HG03571 (cell line): ENCODE data around the gene RAP1GDS1.
A peak's percentile ranks its signal among the peaks of the same experiment; 100 is the strongest.
"Not testable (repeated sequence)": the region's sequence is repeated elsewhere in the genome, so short reads cannot be mapped to it uniquely, and the experiment has no call there.

Experiments
- ATAC-seq: cut with Tn5 transposase; IDR thresholded peaks from one replicate; pipeline ENCODE4 v1.9.1; 2021; ENCODE audit not compliant: unreplicated experiment

The RAP1GDS1 gene

GRCh38 chr4:98345838-98346237, 84.7 kb downstream of the RAP1GDS1 start:
- no peak for ATAC-seq

DNA sequence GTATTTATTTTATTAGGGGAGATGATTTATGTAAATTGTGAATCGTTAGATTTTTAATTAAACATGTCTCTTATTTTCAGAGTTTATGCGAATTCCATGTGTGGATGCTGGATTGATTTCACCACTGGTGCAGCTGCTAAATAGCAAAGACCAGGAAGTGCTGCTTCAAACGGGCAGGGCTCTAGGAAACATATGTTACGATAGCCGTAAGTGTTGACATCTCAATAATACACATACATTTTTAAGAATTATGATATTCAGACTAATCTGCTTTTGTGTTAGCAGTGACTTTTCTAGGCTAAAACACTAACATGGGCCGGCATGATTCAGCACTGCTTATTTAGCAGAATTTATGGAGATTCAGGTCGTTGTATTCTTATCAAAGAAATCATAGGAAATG, 91.2 kb downstream of the RAP1GDS1 start:
- ATAC-seq, result no peak

GRCh38 chr4:98352940-98353339, 91.8 kb downstream of the RAP1GDS1 start:
- ATAC-seq, result no peak

- ATAC-seq, result no peak
These were observed 97.6 kb downstream of the RAP1GDS1 start for GRCh38 chr4:98358630-98359248.

- ATAC-seq, result no peak
These were observed 98.5 kb downstream of the RAP1GDS1 start for GRCh38 chr4:98359646-98360045.

GRCh38 chr4:98363431-98363830, 102.2 kb downstream of the RAP1GDS1 start:
- no peak for ATAC-seq

- not testable (repeated sequence) for ATAC-seq
These were observed 105.1 kb downstream of the RAP1GDS1 start for GRCh38 chr4:98366275-98366674.

DNA sequence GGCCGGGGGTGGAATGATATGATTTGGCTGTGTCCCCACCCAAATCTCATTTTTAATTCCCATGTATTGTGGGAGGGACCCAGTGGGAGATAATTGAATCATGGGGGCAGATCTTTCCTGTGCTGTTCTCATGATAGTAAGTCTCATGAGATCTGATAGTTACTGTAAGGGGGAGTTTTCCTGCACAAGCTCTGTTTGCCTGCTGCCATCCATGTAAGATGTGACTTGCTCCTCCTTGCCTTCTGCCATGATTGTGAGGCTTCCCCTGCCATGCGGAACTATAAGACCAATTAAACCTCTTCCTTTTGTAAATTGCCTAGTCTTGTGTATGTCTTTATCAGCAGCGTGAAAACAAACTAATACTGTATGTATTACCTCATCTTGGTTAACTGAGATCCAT, 106.8 kb downstream of the RAP1GDS1 start:
- not testable (repeated sequence) for ATAC-seq

DNA sequence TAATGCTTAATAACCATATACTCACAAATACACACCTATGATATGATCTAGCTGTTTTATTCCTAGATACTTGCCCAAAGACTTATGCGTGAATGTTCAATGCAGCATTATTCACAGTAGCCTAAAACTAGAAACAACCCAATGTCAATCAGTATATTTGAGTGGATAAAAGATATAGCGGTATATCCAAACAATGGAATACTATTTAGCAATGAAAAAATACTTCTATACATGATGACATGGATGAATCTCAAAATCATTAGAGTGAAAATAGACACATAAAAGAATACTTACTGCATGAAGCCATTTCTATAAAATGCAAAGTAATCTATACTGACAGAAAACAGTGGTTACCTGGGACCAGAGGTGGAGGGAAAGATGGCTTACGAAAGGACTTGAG, 108.1 kb downstream of the RAP1GDS1 start:
- no peak for ATAC-seq

DNA sequence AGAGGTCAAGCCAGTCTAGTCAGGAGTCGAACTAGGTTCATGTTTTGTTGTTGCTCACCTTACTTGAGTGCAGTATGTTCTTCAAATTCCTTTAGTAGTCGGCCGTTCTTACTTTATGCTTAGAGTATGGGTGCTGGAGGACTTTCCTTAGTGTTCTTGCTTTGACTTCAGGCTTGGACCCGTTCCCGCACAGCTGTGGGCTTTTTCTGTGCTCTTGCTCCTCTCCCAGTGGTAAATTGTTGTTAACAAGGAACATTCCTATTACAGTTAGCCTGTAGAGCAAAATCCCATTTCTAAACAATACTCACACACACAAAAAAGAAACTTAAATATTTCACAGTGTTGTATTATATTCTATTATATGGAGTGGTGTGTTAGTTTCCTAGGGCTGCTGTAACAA, 113.5 kb downstream of the RAP1GDS1 start:
- no peak for ATAC-seq

- no peak for ATAC-seq
These were observed 116.4 kb downstream of the RAP1GDS1 start for GRCh38 chr4:98377559-98377958.

DNA sequence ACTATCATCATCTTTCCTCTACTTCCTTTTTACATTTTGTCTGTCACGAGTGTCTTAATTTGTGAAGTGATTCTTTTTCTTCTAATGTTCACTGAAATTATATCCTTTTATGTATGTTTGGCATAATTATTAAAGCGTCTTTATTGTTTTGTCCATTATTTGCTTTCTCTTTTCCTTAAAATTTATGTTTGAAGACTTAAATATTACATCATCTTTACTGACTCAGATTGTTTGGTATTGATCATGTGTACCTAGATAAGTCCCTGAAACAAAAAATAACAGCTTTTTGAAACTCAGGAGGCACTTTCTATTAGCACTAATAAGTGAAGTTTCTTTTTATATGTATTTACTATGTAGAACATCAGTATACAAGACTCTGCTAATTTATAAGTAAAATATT, 120.1 kb downstream of the RAP1GDS1 start:
- ATAC-seq, result no peak

DNA sequence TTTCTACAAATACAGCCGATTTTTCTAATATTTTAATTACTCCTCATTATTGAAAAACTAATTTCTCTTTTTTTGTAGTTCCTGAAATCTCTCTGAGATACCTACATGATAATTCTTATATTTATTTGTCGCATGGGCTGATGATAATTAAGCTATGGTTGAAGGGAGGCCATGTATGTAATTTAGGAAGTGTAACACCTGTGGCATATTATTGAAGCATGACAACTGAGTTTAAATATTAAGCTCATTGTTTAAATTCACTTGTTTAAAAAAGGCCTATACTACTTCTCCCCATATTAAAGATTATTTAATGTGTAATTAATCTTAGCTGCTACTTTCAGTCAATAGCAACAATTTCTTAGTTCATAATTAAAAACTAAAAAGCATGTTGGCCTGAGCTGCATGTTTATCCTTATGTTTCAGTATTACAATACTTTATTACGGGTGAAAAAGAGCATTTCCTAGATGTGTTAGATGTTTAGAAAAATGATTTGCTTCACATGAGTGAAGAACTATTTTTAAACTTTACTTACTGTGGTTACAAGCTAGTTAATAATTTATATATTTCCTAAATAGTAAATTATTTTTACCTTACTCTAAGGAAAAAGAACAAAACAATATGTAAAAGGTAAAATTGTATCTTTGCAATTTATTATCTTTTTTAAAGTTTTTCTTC, 122.4 kb downstream of the RAP1GDS1 start:
- ATAC-seq, result peak; percentile 82

DNA sequence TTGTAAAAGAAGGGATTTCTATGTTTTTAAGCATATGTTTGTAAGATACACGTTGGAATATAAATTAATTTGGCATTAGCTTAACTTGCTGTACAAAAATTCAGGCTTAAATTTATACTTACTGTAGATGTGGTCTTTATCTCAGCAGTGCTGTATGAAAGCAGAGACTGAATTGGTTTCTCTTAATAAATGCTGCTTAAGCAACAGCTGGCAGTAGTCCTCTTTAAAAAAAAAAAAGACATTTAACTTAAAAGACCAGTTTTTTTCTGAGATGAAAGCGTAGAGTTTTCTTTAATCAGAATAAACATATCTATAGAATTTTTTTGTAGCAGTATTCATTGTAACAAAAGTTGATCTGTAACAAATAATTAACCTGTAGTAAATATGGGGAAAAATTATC, 124.6 kb downstream of the RAP1GDS1 start:
- ATAC-seq, result no peak

- ATAC-seq, result no peak
These were observed 126.3 kb downstream of the RAP1GDS1 start for GRCh38 chr4:98387345-98388026.

DNA sequence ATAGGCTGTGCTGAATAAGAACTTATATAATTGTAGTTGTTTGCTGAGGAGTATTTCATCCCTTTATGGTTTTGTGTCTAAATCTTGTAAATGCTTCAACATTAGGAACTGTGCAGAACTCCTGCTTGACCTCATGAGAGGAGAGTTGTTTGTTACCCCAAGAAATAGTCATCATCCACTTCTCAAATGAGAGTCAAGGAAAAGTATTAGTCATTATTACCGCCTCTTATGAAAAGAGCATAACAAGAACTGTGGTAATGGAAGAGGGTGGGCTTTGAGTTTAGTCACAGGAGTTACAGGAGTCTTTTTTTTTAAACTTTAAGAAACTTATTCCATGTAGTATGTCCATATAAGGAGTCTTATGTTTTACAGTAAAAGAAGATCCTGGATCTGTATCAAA, 132.9 kb downstream of the RAP1GDS1 start:
- no peak for ATAC-seq

GRCh38 chr4:98399915-98400314, 138.7 kb downstream of the RAP1GDS1 start:
- ATAC-seq, result no peak

GRCh38 chr4:98406819-98407218, 145.6 kb downstream of the RAP1GDS1 start:
- peak; percentile 45 for ATAC-seq

- ATAC-seq, result no peak
These were observed 150.5 kb downstream of the RAP1GDS1 start for GRCh38 chr4:98411731-98412130.

- ATAC-seq, result no peak
These were observed 155.7 kb downstream of the RAP1GDS1 start for GRCh38 chr4:98416844-98417243.

DNA sequence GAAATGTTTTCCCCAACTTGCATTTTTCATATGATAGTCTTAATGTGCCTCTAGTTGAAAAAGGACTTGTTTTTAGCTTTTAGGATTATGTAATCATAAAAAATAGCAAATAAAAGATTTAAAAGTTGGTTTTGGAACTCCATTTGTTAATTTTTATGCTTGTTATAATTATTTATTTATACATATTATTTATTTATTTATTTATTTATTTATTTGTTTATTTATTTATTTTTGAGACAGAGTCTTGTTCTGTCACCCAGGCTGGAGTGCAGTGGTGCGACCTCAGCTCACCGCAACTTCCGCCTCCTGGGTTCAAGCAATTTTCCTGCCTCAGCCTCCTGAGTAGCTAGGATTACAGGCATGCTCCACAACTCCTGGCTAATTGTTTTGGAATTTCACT, 159.0 kb downstream of the RAP1GDS1 start:
- ATAC-seq, result not testable (repeated sequence)

- no peak for ATAC-seq
These were observed 159.9 kb downstream of the RAP1GDS1 start for GRCh38 chr4:98421111-98421510.
